Neural cell (in vitro differentiated cells): ENCODE data around the gene GLUL.

Experiments
- EP300 ChIP-seq: fragments of 450-650 bp; conservative IDR thresholded peaks from 2 replicates; pipeline ENCODE4 v1.6.1; 2014; ENCODE audit warnings: antibody characterized with exemption, mild to moderate bottlenecking, moderate library complexity; ENCODE audit not compliant: poor library complexity, severe bottlenecking
- EZH2 ChIP-seq: fragments of 200-600, 300-800 bp; shearing (Covaris generic), sonication (generic); IDR thresholded peaks from 2 replicates; pipeline ENCODE4 v1.6.1; 2014; ENCODE audit warnings: antibody characterized with exemption, low read length, borderline replicate concordance, mild to moderate bottlenecking; ENCODE audit not compliant: insufficient read depth, poor library complexity, severe bottlenecking
- MXI1 ChIP-seq: fragments of 450-650 bp; conservative IDR thresholded peaks from 2 replicates; pipeline ENCODE4 v1.6.1; 2014; ENCODE audit warnings: antibody characterized with exemption, mild to moderate bottlenecking; ENCODE audit not compliant: poor library complexity, severe bottlenecking
- POLR2AphosphoS5 ChIP-seq: IDR thresholded peaks from 2 replicates; pipeline ENCODE4 v1.6.1; 2012
- RAD21 ChIP-seq: fragments of 450-650 bp; conservative IDR thresholded peaks from 2 replicates; pipeline ENCODE4 v1.6.1; 2014; ENCODE audit warnings: antibody characterized with exemption, mild to moderate bottlenecking, moderate library complexity
- SMC3 ChIP-seq: fragments of 450-650 bp; conservative IDR thresholded peaks from 2 replicates; pipeline ENCODE4 v1.6.1; 2014; ENCODE audit warnings: antibody characterized with exemption, mild to moderate bottlenecking, moderate library complexity; ENCODE audit not compliant: poor library complexity
- TAF1 ChIP-seq: IDR thresholded peaks from 2 replicates; pipeline ENCODE4 v1.6.1; 2012; ENCODE audit warnings: low read depth
- TF ChIP-seq, protein P1 (sequence below): fragments of 450-650 bp; IDR thresholded peaks from 2 replicates; pipeline ENCODE4 v1.5.1; 2014; ENCODE audit warnings: antibody characterized with exemption, mild to moderate bottlenecking, moderate library complexity; ENCODE audit not compliant: poor library complexity, severe bottlenecking

DNA sequence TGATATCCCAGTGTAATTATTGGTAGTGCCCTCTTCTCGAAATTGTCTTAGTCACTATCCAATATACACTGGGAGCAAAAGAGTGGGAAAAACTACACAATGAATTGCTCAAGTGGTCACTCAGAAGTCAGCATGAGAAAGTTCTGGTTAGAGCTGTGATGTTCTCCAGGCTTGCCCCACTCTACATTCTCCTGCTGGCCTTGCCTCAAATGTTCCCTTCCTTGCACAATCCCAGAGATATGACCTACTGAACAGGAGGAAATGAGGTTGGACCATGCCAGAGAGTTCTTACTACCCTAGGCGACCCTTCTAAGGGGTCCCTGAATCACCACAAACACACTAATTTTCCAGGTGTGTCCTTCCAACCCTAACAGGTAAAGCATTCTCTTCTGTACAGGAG, 40.8 kb downstream of the GLUL start:
- TF ChIP-seq EZH2, result no peak
- TF ChIP-seq, protein P1, sequence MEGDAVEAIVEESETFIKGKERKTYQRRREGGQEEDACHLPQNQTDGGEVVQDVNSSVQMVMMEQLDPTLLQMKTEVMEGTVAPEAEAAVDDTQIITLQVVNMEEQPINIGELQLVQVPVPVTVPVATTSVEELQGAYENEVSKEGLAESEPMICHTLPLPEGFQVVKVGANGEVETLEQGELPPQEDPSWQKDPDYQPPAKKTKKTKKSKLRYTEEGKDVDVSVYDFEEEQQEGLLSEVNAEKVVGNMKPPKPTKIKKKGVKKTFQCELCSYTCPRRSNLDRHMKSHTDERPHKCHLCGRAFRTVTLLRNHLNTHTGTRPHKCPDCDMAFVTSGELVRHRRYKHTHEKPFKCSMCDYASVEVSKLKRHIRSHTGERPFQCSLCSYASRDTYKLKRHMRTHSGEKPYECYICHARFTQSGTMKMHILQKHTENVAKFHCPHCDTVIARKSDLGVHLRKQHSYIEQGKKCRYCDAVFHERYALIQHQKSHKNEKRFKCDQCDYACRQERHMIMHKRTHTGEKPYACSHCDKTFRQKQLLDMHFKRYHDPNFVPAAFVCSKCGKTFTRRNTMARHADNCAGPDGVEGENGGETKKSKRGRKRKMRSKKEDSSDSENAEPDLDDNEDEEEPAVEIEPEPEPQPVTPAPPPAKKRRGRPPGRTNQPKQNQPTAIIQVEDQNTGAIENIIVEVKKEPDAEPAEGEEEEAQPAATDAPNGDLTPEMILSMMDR, result no peak
- no peak for TF ChIP-seq POLR2AphosphoS5
- TF ChIP-seq RAD21, result no peak
- no peak for TF ChIP-seq EP300
- TF ChIP-seq MXI1, result no peak
- no peak for TF ChIP-seq SMC3
- no peak for TF ChIP-seq TAF1
